CD4-positive, alpha-beta T cell (primary cell): Measurements from ENCODE around the gene MCEMP1. TPM values are rescaled to one million over a fixed set of nuclear protein-coding genes. Genes with fewer than 3 reads are reported as not detected.

Source experiments
- ATAC-seq: fragments of 200-7000 bp; cut with Tn5 transposase; one replicate; pipeline ENCODE4 v1.10.0; 2022; ENCODE audit warnings: mild to moderate bottlenecking; ENCODE audit not compliant: poor library complexity
- CTCF ChIA-PET: fragments of 350-600 bp; sonication (Branson Sonifier 250); formaldehyde crosslinking; loops from one replicate; lab custom pipeline; 2021; ENCODE audit warnings: antibody characterized with exemption, inconsistent platforms; lab: Charles Lee
- POLR2A ChIA-PET: fragments of 350-600 bp; sonication (Branson Sonifier 250); formaldehyde crosslinking; loops from one replicate; lab custom pipeline; 2021; ENCODE audit warnings: antibody characterized with exemption, inconsistent platforms; lab: Charles Lee
- DNase-seq, 14 experiments: peaks; one replicate each; pipeline ENCODE4 v3.0.0-alpha.2; 2013 to 2020; ENCODE audit warnings: mixed read lengths in 2 of 14
- H3K27ac ChIP-seq, 2 donors: one replicate each; pipeline versions ENCODE4 v1.5.1 to v1.7.0; 2013; ENCODE audit warnings: low read length in 2 of 2, low read depth in 1 of 2, mild to moderate bottlenecking in 1 of 2
- H3K27me3 ChIP-seq, 2 experiments: 1 replicate in 1 of 2; 2 replicates in 1 of 2; pipeline versions ENCODE4 v1.6.1 to v1.7.0; 2013; ENCODE audit warnings: low read length in 2 of 2, control low read depth in 1 of 2, mild to moderate bottlenecking in 1 of 2, moderate library complexity in 1 of 2; ENCODE audit not compliant: insufficient read depth in 2 of 2, control insufficient read depth in 1 of 2
- H3K36me3 ChIP-seq: one replicate; pipeline ENCODE4 v1.6.1; 2013; ENCODE audit warnings: low read length, control low read depth; ENCODE audit not compliant: insufficient read depth
- H3K4me1 ChIP-seq: one replicate; pipeline ENCODE4 v1.6.1; 2013; ENCODE audit warnings: low read length, control low read depth; ENCODE audit not compliant: insufficient read depth
- H3K4me3 ChIP-seq: one replicate; pipeline ENCODE4 v1.5.1; 2013; ENCODE audit warnings: mild to moderate bottlenecking, low read length, moderate library complexity
- H3K9me3 ChIP-seq, 2 experiments: 1 replicate in 1 of 2; 2 replicates in 1 of 2; pipeline versions ENCODE4 v1.6.1 to v1.7.0; 2013; ENCODE audit warnings: low read length in 2 of 2, mild to moderate bottlenecking in 2 of 2, control low read depth in 1 of 2, moderate library complexity in 1 of 2; ENCODE audit not compliant: control insufficient read depth in 1 of 2, insufficient read depth in 1 of 2
- H3K27ac Mint-ChIP-seq: one replicate; pipeline ENCODE4 v1.8.0; 2020; ENCODE audit warnings: mixed read lengths
- H3K27me3 Mint-ChIP-seq: one replicate; pipeline ENCODE4 v1.8.0; 2021; ENCODE audit warnings: mixed read lengths
- H3K36me3 Mint-ChIP-seq: one replicate; pipeline ENCODE4 v1.8.0; 2021; ENCODE audit warnings: low read depth, mixed read lengths
- H3K4me1 Mint-ChIP-seq: one replicate; pipeline ENCODE4 v1.8.0; 2021; ENCODE audit warnings: low read depth, mixed read lengths
- H3K4me3 Mint-ChIP-seq: one replicate; pipeline ENCODE4 v1.8.0; 2020; ENCODE audit warnings: mild to moderate bottlenecking, mixed read lengths
- H3K9me3 Mint-ChIP-seq: one replicate; pipeline ENCODE4 v1.8.0; 2020; ENCODE audit warnings: mixed read lengths
- intact Hi-C, 2 experiments: fragments of 100-400 bp; cut with DNase I in 1 of 2; cut with micrococcal nuclease in 1 of 2; formaldehyde crosslinking; loops; one replicate each; pipeline versions ENCODE4 v1.15.1 to v1.9.0; 2023 to 2025; cut with DNase I, micrococcal nuclease
- total RNA-seq, 174 experiments: library from RNA in 2 of 174; stranded (reverse) in 2 of 174; gene quantifications; one replicate each; pipeline ENCODE4 v1.2.3 and lab custom pipeline; 2021 to 2026
- TF ChIP-seq, protein P1 (sequence below): fragments of 200-600 bp; IDR thresholded peaks from one replicate; pipeline ENCODE4 v1.8.0; 2022; ENCODE audit warnings: antibody characterized with exemption, mild to moderate bottlenecking

The MCEMP1 gene
- total RNA-seq, 2 experiments from 2014 or later: 0.38 TPM; not detected in 1

DNA sequence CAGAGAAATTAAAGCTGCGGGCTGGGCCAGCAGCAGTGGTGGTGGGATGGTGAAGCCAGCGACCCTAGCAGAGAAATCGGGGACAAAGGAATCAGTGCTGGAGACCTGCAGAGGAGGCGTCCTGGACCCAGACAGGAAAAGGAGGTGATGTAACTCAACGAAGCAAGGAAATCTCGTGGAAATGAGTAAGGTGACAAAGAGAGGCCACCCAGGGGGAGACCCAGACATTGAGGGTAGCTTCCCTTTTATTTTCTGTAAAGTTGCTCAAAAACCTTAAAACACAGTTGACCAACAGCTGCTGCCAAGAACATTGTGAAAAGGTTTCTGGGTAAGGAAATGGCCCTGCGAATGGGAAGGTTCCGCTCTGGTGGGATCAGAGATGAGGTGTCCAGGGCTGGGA is 21.3 kb upstream of the MCEMP1 start:
- H3K9me3 Mint-ChIP-seq: no peaks in the 10 kb centered on the region
- H3K4me1 Mint-ChIP-seq: peaks cover 25% of the 10 kb centered on the region
- POLR2A ChIA-PET: no interaction called here
- TF ChIP-seq, protein P1, sequence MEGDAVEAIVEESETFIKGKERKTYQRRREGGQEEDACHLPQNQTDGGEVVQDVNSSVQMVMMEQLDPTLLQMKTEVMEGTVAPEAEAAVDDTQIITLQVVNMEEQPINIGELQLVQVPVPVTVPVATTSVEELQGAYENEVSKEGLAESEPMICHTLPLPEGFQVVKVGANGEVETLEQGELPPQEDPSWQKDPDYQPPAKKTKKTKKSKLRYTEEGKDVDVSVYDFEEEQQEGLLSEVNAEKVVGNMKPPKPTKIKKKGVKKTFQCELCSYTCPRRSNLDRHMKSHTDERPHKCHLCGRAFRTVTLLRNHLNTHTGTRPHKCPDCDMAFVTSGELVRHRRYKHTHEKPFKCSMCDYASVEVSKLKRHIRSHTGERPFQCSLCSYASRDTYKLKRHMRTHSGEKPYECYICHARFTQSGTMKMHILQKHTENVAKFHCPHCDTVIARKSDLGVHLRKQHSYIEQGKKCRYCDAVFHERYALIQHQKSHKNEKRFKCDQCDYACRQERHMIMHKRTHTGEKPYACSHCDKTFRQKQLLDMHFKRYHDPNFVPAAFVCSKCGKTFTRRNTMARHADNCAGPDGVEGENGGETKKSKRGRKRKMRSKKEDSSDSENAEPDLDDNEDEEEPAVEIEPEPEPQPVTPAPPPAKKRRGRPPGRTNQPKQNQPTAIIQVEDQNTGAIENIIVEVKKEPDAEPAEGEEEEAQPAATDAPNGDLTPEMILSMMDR: no peak
- Histone ChIP-seq H3K9me3 (no peaks in the 10 kb centered on the region), H3K36me3 (no peaks in the 10 kb centered on the region), H3K27me3 (no peaks in the 10 kb centered on the region), H3K4me3 (no peak overlapping the region), H3K27ac (no peak overlapping the region), H3K4me1 (peaks cover 33% of the 10 kb centered on the region)
- H3K4me3 Mint-ChIP-seq: no peak overlapping the region
- no peaks in the 10 kb centered on the region for H3K27me3 Mint-ChIP-seq
- ATAC-seq: no peak
- no peak overlapping the region for H3K27ac Mint-ChIP-seq
- intact Hi-C loops: loop anchor here in 1 of 2 experiments (10.0 kb wide), 1 partner anchor 551 kb away; no protein-coding TSS in a partner anchor
- peak in 2 of 14 experiments; percentile 56 to 67 for DNase-seq
- H3K36me3 Mint-ChIP-seq: no peaks in the 10 kb centered on the region
- CTCF ChIA-PET: interaction anchor here (1.2 to 3.8 kb wide), 2 partner anchors 25 to 144 kb away, joined by 3 to 16 read pairs; partner anchors contain the start of gene TRAPPC5

DNA sequence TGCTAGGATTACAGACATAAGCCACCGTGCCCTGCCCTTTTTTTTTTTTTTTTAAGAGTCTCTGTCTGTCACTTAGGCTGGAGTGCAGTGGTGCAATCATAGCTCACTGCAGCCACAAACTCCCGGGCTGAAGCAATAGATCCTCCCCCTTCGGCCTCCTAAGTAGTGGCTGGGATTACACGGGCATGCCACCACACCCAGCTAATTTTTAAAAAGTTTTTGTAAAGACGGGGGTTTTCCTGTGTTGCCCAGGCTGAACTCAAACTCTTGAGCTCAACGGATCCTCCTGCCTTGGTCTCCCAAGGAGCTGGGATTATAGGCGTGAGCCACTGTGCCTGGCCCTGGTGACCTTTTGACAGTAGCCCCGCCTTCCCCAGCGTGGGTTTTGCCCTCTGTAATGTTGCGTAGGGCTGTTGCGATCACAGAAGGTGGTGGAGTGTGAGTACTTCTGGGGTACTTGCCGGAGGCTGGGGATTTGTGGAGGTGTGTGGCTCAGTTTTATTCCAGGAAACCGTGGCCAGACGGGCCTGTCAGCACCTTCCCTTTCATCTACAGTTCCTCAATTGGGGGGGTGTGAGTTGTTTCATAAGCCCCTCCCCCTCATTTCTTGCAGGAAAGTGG is 19.6 kb upstream of the MCEMP1 start:
- Histone ChIP-seq H3K9me3 (no peaks in the 10 kb centered on the region), H3K4me1 (peaks cover 28% of the 10 kb centered on the region), H3K4me3 (no peak overlapping the region), H3K36me3 (no peaks in the 10 kb centered on the region), H3K27me3 (no peaks in the 10 kb centered on the region), H3K27ac (peak overlapping the region in 1 of 2 donors; percentile 30)
- Mint-ChIP-seq H3K27ac (peak overlapping the region; percentile 72), H3K36me3 (no peaks in the 10 kb centered on the region), H3K4me3 (no peak overlapping the region), H3K9me3 (no peaks in the 10 kb centered on the region), H3K27me3 (no peaks in the 10 kb centered on the region), H3K4me1 (peaks cover 21% of the 10 kb centered on the region)
- ChIA-PET POLR2A (interaction anchor here (0.7 to 1.2 kb wide), 3 partner anchors 23 to 126 kb away, joined by 3 to 6 read pairs (median 3); partner anchors contain the start of genes PCP2 and TRAPPC5), CTCF (interaction anchor here (1.3 to 3.8 kb wide), 2 partner anchors 23 kb away, joined by 9 to 16 read pairs; partner anchors contain the start of gene TRAPPC5)
- DNase-seq (peak in 4 of 14 experiments; percentile 19 to 73 (median 44)), ATAC-seq (no peak)
- intact Hi-C loops: loop anchor here in 1 of 2 experiments (10.0 kb wide), 1 partner anchor 552 kb away; no protein-coding TSS in a partner anchor
- TF ChIP-seq, protein P1: no peak

DNA sequence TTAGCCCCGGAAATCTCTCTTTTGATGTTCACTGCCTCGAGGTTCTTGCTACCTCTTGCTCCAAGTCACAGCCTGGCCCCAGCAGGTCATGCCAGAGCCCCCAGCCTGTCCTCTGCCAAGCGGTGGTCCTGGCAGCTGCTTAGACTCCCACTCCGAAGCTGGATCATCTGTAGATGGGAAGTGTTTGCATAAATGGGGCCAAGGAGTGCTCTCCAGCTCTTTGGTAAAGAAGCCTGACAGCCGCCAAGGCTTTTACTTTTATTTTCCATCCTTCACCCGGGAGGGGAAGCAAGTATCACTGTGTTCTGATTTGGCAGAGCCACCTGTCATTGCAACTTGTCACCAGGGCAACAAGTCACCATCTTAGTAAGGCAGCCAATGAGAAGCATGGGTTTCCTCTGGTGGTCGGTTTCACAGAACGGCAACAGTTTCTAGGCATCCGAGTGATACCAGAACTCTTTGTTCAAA is 18.6 kb upstream of the MCEMP1 start:
- Mint-ChIP-seq H3K4me3 (peak overlapping the region; percentile 70), H3K9me3 (no peaks in the 10 kb centered on the region), H3K36me3 (no peaks in the 10 kb centered on the region), H3K4me1 (peaks cover 14% of the 10 kb centered on the region), H3K27ac (peak overlapping the region; percentile 72), H3K27me3 (no peaks in the 10 kb centered on the region)
- H3K4me3 ChIP-seq: peak overlapping the region; percentile 40
- peak; percentile 95 for ATAC-seq
- peaks cover 20% of the 10 kb centered on the region for H3K4me1 ChIP-seq
- no peaks in the 10 kb centered on the region for H3K9me3 ChIP-seq
- H3K36me3 ChIP-seq: no peaks in the 10 kb centered on the region
- no peaks in the 10 kb centered on the region for H3K27me3 ChIP-seq
- DNase-seq: peak in 6 of 14 experiments; percentile 27 to 76 (median 60)
- peak overlapping the region in 1 of 2 donors; percentile 52 for H3K27ac ChIP-seq
- POLR2A ChIA-PET: interaction anchor here (0.8 to 1.2 kb wide), 2 partner anchors 25 to 31 kb away, joined by 3 read pairs; partner anchors contain the start of gene PCP2
- intact Hi-C loops: loop anchor here in 1 of 2 experiments (10.0 kb wide), 1 partner anchor 553 kb away; no protein-coding TSS in a partner anchor
- CTCF ChIA-PET: interaction anchor here (1.0 to 1.4 kb wide), 3 partner anchors 22 to 141 kb away, joined by 3 to 9 read pairs (median 3); partner anchors contain the start of gene TRAPPC5
- TF ChIP-seq, protein P1: no peak
